GM12801 (cell line): Measurements from ENCODE around the gene STIM1.

ENCODE experiments used
- TF ChIP-seq, protein P1 (sequence below): IDR thresholded peaks from one replicate; pipeline ENCODE4 v1.5.1; 2011; ENCODE audit warnings: control low read depth; ENCODE audit not compliant: insufficient read length; ENCODE audit errors: extremely low read depth

Gene STIM1

DNA sequence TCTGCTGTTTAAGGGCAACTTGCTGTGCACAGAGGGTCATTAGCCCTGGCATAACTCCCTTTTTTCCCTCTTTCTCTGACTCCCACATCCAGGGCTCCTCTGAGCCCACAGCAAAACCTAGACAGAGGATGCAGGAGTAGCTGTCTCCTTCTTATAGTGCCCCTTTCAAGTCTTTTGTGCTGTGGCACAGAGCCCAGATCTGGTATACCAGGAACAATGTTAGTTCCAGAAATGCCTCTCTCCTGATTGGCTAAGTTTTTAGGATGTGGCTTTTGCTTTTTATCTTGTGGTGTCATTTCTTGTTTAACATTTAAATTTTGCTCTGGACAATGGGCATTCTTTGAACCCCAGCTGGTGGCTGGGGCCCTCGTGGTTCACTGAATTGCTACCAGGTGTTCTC lies 213.5 kb downstream of the STIM1 start:
- TF ChIP-seq, protein P1, sequence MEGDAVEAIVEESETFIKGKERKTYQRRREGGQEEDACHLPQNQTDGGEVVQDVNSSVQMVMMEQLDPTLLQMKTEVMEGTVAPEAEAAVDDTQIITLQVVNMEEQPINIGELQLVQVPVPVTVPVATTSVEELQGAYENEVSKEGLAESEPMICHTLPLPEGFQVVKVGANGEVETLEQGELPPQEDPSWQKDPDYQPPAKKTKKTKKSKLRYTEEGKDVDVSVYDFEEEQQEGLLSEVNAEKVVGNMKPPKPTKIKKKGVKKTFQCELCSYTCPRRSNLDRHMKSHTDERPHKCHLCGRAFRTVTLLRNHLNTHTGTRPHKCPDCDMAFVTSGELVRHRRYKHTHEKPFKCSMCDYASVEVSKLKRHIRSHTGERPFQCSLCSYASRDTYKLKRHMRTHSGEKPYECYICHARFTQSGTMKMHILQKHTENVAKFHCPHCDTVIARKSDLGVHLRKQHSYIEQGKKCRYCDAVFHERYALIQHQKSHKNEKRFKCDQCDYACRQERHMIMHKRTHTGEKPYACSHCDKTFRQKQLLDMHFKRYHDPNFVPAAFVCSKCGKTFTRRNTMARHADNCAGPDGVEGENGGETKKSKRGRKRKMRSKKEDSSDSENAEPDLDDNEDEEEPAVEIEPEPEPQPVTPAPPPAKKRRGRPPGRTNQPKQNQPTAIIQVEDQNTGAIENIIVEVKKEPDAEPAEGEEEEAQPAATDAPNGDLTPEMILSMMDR = no peak

DNA sequence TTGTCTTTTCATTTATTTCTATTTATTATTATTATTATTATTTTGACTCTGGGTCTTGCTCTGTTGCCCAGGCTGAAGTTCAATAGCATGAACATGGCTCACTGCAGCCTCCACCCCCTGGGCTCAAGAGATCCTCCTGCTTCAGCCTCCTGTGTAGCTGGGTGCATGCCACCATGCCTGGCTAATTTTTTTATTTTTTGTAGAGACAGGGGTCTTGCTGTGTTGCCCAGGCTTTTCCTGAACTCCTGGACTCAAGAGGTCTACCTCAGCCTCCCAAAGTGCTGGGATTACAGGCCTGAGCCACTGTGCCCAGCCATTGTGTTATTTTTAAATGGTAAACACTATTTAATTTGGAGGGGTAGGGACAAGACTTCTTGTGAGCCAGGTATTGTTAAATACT lies 215.9 kb downstream of the STIM1 start:
- TF ChIP-seq, protein P1 = no peak

DNA sequence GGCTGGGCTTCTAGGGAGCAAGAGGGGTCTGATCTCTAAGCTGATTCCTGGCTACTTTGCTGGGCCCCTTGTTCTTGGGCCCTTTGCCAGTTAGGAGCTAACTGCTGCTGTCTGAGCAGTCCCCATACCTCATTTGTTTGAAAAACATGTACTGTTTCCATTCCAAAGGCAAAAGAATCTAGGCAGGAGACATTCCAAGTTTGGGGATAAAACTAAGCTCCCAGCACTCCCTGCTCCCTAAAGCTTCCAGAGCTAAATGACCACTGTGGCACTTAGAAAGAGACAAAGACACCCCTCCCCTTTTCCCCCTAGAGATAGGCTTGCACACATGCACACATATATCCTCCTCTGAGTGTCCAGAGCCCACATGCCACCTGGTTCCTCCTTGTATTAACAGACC lies 216.4 kb downstream of the STIM1 start:
- TF ChIP-seq, protein P1 = no peak

DNA sequence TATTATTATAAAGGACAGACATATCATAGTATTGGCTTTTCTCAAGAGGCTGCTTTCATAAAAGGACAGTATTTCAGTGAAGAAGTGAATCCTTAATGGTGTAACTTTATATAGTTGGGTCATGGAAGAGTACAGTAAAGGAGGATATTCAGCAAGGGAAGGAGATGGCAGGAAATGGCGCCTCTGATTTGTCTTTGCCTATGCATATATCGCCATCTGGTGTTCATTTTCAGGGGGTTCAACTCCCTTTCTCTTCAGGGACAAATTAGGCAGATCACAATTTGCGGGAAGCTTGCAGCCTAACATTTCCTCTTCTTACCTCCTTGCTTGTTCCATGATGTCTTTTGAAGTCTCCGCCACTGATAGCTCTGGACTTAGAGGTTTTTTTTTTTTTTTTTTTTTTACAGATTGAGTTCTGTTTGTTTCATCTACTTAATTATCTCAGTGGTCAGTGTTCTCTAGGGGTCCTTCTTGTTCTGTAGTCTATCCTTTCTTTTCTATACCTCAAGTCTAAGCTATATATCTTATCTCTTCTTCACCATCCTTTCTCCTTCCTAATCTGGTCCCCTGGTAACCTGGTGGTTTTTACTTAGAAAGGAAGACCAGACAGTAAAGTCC lies 217.3 kb downstream of the STIM1 start:
- TF ChIP-seq, protein P1 = no peak

DNA sequence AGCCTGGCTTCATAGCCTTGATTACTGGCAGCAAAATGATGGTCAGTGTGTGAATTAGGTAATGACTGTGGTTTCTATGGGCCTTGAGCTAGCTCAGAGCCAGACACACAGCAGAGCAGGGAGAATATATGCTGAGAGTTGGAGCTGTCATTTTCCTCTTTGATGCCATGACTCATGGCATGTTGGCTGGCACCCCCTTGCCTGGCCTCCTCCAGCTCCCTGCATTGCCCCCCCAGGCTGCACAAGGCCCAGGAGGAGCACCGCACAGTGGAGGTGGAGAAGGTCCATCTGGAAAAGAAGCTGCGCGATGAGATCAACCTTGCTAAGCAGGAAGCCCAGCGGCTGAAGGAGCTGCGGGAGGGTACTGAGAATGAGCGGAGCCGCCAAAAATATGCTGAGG lies 218.8 kb downstream of the STIM1 start:
- TF ChIP-seq, protein P1 = no peak

DNA sequence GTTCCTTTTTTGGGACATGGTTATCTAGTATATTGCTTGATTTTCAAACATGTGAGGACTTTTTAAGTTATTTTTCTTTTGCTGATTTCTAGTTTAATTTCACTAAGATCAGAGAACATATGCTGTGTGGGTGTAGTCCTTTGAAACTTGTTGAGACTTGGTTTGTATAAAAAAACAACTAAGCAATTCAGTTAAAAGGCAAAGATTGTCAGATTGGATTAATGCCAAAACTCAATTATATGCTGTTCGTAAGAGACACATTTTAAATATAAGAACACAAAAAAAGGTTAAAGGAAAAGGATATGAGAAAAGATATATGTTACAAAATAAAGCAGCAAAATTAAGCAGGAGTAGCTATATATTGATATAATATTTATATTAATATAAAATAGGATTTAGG lies 221.3 kb downstream of the STIM1 start:
- TF ChIP-seq, protein P1 = no peak

DNA sequence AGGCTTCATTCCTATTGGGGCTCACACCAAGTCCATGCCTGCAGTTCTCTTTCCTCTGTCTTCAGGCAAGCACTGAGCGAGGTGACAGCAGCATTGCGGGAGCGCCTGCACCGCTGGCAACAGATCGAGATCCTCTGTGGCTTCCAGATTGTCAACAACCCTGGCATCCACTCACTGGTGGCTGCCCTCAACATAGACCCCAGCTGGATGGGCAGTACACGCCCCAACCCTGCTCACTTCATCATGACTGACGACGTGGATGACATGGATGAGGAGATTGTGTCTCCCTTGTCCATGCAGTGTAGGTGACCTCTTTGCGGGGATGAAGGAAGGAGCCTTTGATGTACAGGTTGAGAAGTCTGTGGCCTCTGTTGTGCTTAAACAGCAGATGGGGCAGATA lies 227.7 kb downstream of the STIM1 start:
- TF ChIP-seq, protein P1 = no peak
